Measurements from ENCODE around the gene GLT1D1.

DNA sequence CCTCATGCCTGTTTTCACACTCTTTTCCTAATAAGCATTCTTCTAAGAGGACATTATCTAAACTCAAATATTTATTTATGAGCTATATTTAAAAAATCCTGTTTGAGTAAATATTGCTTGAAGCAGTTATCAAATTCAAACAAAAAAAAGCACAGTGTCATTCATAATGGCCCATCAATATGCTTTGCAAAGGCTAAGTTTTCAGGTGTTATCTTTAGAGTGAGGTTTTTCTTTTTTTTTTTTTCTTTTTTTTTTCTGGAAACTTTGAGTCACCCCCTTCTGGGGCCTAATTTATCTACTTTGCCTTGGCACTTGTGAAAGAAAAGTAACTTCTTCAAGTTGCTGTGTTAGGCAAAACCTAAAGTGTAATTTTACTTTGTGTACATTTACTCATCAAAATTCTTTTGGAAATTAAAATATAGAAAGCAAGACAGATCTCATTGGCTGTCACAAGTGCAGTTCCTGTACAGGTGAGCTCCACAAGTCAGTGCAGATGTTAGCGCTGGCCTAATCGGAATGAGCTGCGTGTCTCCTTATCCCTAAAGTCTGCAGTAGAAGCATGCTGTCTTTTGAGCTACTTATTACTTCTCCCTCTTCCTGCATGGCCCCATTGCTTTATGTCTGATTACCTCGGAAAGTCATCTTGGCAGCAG is 53.3 kb downstream of the GLT1D1 start:
- no peak for TF ChIP-seq EZH2phosphoT487 (IDR thresholded peaks at IDR 0.05; ENCODE audit: borderline replicate concordance, low read depth, low read length)
- TF ChIP-seq, protein P1, sequence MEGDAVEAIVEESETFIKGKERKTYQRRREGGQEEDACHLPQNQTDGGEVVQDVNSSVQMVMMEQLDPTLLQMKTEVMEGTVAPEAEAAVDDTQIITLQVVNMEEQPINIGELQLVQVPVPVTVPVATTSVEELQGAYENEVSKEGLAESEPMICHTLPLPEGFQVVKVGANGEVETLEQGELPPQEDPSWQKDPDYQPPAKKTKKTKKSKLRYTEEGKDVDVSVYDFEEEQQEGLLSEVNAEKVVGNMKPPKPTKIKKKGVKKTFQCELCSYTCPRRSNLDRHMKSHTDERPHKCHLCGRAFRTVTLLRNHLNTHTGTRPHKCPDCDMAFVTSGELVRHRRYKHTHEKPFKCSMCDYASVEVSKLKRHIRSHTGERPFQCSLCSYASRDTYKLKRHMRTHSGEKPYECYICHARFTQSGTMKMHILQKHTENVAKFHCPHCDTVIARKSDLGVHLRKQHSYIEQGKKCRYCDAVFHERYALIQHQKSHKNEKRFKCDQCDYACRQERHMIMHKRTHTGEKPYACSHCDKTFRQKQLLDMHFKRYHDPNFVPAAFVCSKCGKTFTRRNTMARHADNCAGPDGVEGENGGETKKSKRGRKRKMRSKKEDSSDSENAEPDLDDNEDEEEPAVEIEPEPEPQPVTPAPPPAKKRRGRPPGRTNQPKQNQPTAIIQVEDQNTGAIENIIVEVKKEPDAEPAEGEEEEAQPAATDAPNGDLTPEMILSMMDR (conservative IDR thresholded peaks at IDR 0.05; ENCODE audit: low read length), result no peak
